Measurements from ENCODE around the gene SUPT20HL1.

GRCh38 chrX:24364326-24364725 is 3.9 kb downstream of the SUPT20HL1 start:
- TF ChIP-seq CTCF (IDR thresholded peaks at IDR 0.05) = no peak
- no peak for TF ChIP-seq POLR2A (IDR thresholded peaks at IDR 0.05)

Measured in adrenal gland (tissue), 5 donors.